BE2C (cell line): ENCODE data around the gene EPHA6.

Source experiments
- DNase-seq: peaks from one replicate; pipeline ENCODE4 v3.0.0-alpha.2; 2020
- H3K27me3 ChIP-seq: fragments of 250-450 bp; sonication (Bioruptor Pico); 2 replicates; pipeline ENCODE4 v1.5.1; 2020; ENCODE audit warnings: mild to moderate bottlenecking
- H3K36me3 ChIP-seq: fragments of 250-450 bp; sonication (Bioruptor Pico); 2 replicates; pipeline ENCODE4 v1.5.1; 2020; ENCODE audit warnings: mild to moderate bottlenecking
- H3K4me1 ChIP-seq: fragments of 250-450 bp; sonication (Bioruptor Pico); 2 replicates; pipeline ENCODE4 v1.5.1; 2020
- H3K4me3 ChIP-seq: 2 replicates; pipeline ENCODE4 v1.5.1; 2011; ENCODE audit warnings: low read depth, low read length
- H3K9me3 ChIP-seq: fragments of 250-450 bp; sonication (Bioruptor Pico); 2 replicates; pipeline ENCODE4 v1.5.1; 2020
- TF ChIP-seq, protein P1 (sequence below): IDR thresholded peaks from 2 replicates; pipeline ENCODE4 v1.5.1; 2012; ENCODE audit warnings: mild to moderate bottlenecking, low read depth, low read length

EPHA6 gene

GRCh38 chr3:97338375-97338774 is 524.0 kb downstream of the EPHA6 start:
- DNase-seq = no peak
- H3K9me3 ChIP-seq = no peaks in the 10 kb centered on the region
- no peaks in the 10 kb centered on the region for H3K27me3 ChIP-seq
- no peaks in the 10 kb centered on the region for H3K36me3 ChIP-seq
- TF ChIP-seq, protein P1, sequence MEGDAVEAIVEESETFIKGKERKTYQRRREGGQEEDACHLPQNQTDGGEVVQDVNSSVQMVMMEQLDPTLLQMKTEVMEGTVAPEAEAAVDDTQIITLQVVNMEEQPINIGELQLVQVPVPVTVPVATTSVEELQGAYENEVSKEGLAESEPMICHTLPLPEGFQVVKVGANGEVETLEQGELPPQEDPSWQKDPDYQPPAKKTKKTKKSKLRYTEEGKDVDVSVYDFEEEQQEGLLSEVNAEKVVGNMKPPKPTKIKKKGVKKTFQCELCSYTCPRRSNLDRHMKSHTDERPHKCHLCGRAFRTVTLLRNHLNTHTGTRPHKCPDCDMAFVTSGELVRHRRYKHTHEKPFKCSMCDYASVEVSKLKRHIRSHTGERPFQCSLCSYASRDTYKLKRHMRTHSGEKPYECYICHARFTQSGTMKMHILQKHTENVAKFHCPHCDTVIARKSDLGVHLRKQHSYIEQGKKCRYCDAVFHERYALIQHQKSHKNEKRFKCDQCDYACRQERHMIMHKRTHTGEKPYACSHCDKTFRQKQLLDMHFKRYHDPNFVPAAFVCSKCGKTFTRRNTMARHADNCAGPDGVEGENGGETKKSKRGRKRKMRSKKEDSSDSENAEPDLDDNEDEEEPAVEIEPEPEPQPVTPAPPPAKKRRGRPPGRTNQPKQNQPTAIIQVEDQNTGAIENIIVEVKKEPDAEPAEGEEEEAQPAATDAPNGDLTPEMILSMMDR = no peak
- no peak overlapping the region for H3K4me3 ChIP-seq
- H3K4me1 ChIP-seq = no peaks in the 10 kb centered on the region

- Histone ChIP-seq H3K4me1 (no peaks in the 10 kb centered on the region), H3K36me3 (no peaks in the 10 kb centered on the region), H3K4me3 (no peak overlapping the region), H3K27me3 (no peaks in the 10 kb centered on the region), H3K9me3 (no peaks in the 10 kb centered on the region)
- DNase-seq = no peak
- TF ChIP-seq, protein P1 = no peak
These were observed 526.5 kb downstream of the EPHA6 start for GRCh38 chr3:97340940-97341339.

- no peaks in the 10 kb centered on the region for H3K9me3 ChIP-seq
- no peaks in the 10 kb centered on the region for H3K36me3 ChIP-seq
- no peaks in the 10 kb centered on the region for H3K4me1 ChIP-seq
- H3K4me3 ChIP-seq = no peak overlapping the region
- TF ChIP-seq, protein P1 = no peak
- no peak for DNase-seq
- H3K27me3 ChIP-seq = no peaks in the 10 kb centered on the region
These were observed 533.4 kb downstream of the EPHA6 start for GRCh38 chr3:97347780-97348179.

DNA sequence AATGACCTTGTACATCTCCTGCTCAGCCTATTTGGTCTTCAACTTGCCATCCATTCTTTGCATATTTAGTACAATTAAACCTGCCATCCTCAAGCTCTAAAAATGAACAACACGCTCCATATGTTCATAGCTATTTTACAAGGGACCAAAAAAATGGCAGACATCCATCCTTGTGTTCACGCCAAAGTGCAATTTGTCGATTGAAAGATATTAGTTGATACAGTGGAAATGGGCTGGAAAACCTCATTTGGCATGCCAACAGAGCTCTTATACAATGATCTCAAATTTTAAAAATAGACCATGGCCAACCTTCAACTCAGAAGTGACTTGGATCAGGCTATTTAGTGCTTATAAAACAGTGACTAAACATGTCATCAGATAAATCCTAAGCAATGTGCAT is 536.6 kb downstream of the EPHA6 start:
- Histone ChIP-seq H3K27me3 (no peaks in the 10 kb centered on the region), H3K4me1 (no peaks in the 10 kb centered on the region), H3K9me3 (no peaks in the 10 kb centered on the region), H3K36me3 (no peaks in the 10 kb centered on the region), H3K4me3 (no peak overlapping the region)
- TF ChIP-seq, protein P1 = no peak
- DNase-seq = no peak

DNA sequence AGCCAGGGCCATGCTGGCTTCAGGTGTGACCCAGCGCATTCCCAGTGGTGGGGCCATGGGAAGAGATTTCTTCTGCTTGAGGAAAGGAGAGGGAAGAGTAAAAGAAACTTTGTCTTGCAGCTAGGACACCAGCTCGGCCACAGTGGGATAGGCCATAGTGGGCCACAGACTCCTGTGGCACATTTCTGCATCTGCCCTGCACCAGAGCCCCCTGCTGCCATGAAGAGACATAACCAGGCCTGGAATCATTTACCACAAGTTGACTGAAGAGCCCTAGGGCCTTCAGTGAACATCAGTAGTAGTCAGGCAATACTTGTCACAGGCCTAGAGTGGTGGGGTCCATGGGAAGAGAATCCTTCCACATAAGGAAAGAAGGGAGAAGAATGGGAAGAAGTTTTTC is 538.8 kb downstream of the EPHA6 start:
- DNase-seq = no peak
- H3K36me3 ChIP-seq = no peaks in the 10 kb centered on the region
- no peaks in the 10 kb centered on the region for H3K27me3 ChIP-seq
- H3K4me1 ChIP-seq = no peaks in the 10 kb centered on the region
- H3K4me3 ChIP-seq = no peak overlapping the region
- H3K9me3 ChIP-seq = no peaks in the 10 kb centered on the region
- TF ChIP-seq, protein P1 = no peak; the same call in 1 of the 2 replicates

DNA sequence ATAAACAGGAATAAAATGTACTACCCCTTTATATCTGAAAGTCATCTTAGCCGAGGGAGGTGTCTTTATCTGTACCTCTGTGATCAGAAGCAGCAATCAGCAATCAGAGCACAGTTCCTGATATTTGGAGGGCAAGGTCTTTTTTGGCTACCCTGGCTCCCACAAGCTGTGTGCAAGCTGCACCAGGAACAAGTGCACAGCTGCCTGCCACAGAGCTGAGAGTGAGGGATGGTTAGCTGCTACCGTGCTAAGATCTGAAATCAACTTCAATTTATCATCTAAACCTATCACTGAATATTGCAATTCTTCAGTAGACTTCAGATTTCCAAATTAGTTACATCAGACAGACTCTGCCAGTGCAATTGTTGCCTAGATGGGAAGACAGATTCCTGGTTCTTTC is 545.6 kb downstream of the EPHA6 start:
- no peak for DNase-seq
- no peak overlapping the region for H3K4me3 ChIP-seq
- TF ChIP-seq, protein P1 = no peak

More for the DNA sequence above, 545.6 kb downstream of the EPHA6 start:
- Histone ChIP-seq H3K9me3 (no peaks in the 10 kb centered on the region), H3K4me1 (0 out of 2 replicates have a peak, but pooled peaks cover 2% of the 10 kb centered on the region), H3K27me3 (no peaks in the 10 kb centered on the region), H3K36me3 (no peaks in the 10 kb centered on the region)
